H1 (cell line): Measurements from ENCODE around the gene CCR1. TPM values are rescaled to one million over a fixed set of nuclear protein-coding genes. Genes with fewer than 3 reads are reported as not detected.

Experiments used
- CTCF ChIA-PET: fragments of 300-600 bp; sonication (Branson Sonifier 250); formaldehyde crosslinking; loops from one replicate; lab custom pipeline; 2021; ENCODE audit not compliant: partially characterized antibody; lab: Charles Lee
- POLR2A ChIA-PET: fragments of 300-600 bp; sonication (Branson Sonifier 250); formaldehyde crosslinking; loops from one replicate; lab custom pipeline; 2021; ENCODE audit warnings: inconsistent platforms; ENCODE audit not compliant: partially characterized antibody; lab: Charles Lee
- DNase-seq, 2 experiments: peaks; one replicate each; pipeline versions ENCODE4 v3.0.0 to v3.0.0-alpha.2; 2010 to 2022; ENCODE audit warnings: low spot score in 2 of 2, low read depth in 1 of 2, mixed read lengths in 1 of 2
- FAIRE-seq: peaks from 2 replicates; lab custom pipeline; 2011; peaks lifted over from hg19 to GRCh38; lab: Jason Lieb, UNC
- H2AFZ ChIP-seq: 2 replicates; pipeline ENCODE4 v1.8.1; 2012; ENCODE audit warnings: low read length, inconsistent platforms
- H2AK5ac ChIP-seq: 2 replicates; pipeline ENCODE4 v1.6.1; 2013; ENCODE audit warnings: low read depth, low read length
- H2BK120ac ChIP-seq: replicated peaks from 2 replicates; pipeline ENCODE3; 2013; ENCODE audit warnings: low read depth, low read length, inconsistent platforms
- H2BK12ac ChIP-seq: 2 replicates; pipeline ENCODE4 v1.6.1; 2013; ENCODE audit warnings: low read depth, low read length
- H2BK15ac ChIP-seq: 2 replicates; pipeline ENCODE4 v1.6.1; 2013; ENCODE audit warnings: low read length
- H2BK20ac ChIP-seq: 2 replicates; pipeline ENCODE4 v1.6.1; 2013; ENCODE audit warnings: low read length
- H2BK5ac ChIP-seq: 2 replicates; pipeline ENCODE4 v1.6.1; 2013; ENCODE audit warnings: low read depth, low read length
- H3K14ac ChIP-seq: 2 replicates; pipeline ENCODE4 v1.6.1; 2013; ENCODE audit warnings: inconsistent platforms; ENCODE audit not compliant: insufficient read length
- H3K18ac ChIP-seq: 2 replicates; pipeline ENCODE4 v1.6.1; 2013; ENCODE audit warnings: low read length; ENCODE audit errors: extremely low read depth
- H3K23ac ChIP-seq: 2 replicates; pipeline ENCODE4 v1.6.1; 2013; ENCODE audit warnings: inconsistent platforms; ENCODE audit not compliant: insufficient read length
- H3K23me2 ChIP-seq: 2 replicates; pipeline ENCODE4 v1.6.1; 2013; ENCODE audit warnings: low read depth, low read length
- H3K27ac ChIP-seq: 2 replicates; pipeline ENCODE4 v1.6.1; 2011; ENCODE audit warnings: low read depth, low read length, inconsistent platforms
- H3K27me3 ChIP-seq, 4 experiments: replicated peaks in 1 of 4; 1 replicate in 1 of 4; 2 replicates in 3 of 4; pipeline versions ENCODE4 v1.6.1 to v1.8.1; 2011 to 2013; ENCODE audit warnings: low read length in 3 of 4, mild to moderate bottlenecking in 3 of 4, inconsistent platforms in 2 of 4, mixed read lengths in 2 of 4, moderate library complexity in 1 of 4; ENCODE audit not compliant: control insufficient read depth in 3 of 4, insufficient read depth in 3 of 4; ENCODE audit errors: extremely low read depth in 1 of 4
- H3K36me3 ChIP-seq, 4 experiments: 2 replicates each; pipeline versions ENCODE4 v1.6.1 to v1.8.1; 2011 to 2013; ENCODE audit warnings: mild to moderate bottlenecking in 4 of 4, low read length in 3 of 4, moderate library complexity in 2 of 4, control low read depth in 1 of 4, inconsistent platforms in 1 of 4; ENCODE audit not compliant: insufficient read depth in 4 of 4, control insufficient read depth in 2 of 4
- H3K4ac ChIP-seq: replicated peaks from 2 replicates; pipeline ENCODE3; 2013; ENCODE audit warnings: low read length, low read depth, mixed read lengths, inconsistent platforms; ENCODE audit not compliant: insufficient read length
- H3K4me1 ChIP-seq, 4 experiments: replicated peaks in 1 of 4; 1 replicate in 1 of 4; 2 replicates in 3 of 4; pipeline versions ENCODE4 v1.6.1 to v1.8.1; 2011 to 2013; ENCODE audit warnings: low read length in 3 of 4, inconsistent platforms in 2 of 4, mixed read lengths in 1 of 4; ENCODE audit not compliant: insufficient read depth in 4 of 4, control insufficient read depth in 3 of 4
- H3K4me2 ChIP-seq, 2 experiments: 2 replicates each; pipeline versions ENCODE4 v1.6.1 to v1.8.1; 2011 to 2013; ENCODE audit warnings: low read depth in 2 of 2, low read length in 2 of 2, control low read depth in 1 of 2, inconsistent platforms in 1 of 2, mild to moderate bottlenecking in 1 of 2; ENCODE audit not compliant: insufficient read depth in 1 of 2
- H3K4me3 ChIP-seq, 4 experiments: fragments of 200-600, 300-600 bp in 1 of 4; sonication (generic), shearing (Covaris generic), sonication (Bioruptor Twin) in 1 of 4; 2 replicates each; pipeline versions ENCODE4 v1.5.1 to v1.8.1; 2011 to 2016; ENCODE audit warnings: low read length in 4 of 4, low read depth in 3 of 4, control low read depth in 2 of 4, inconsistent platforms in 2 of 4, mild to moderate bottlenecking in 2 of 4, mixed read lengths in 1 of 4, moderate library complexity in 1 of 4; ENCODE audit not compliant: insufficient read depth in 2 of 4; ENCODE audit errors: extremely low read depth in 1 of 4
- H3K56ac ChIP-seq: replicated peaks from 2 replicates; pipeline ENCODE3; 2013; ENCODE audit warnings: low read depth, mild to moderate bottlenecking, mixed read lengths, low read length, inconsistent platforms; ENCODE audit not compliant: insufficient read length
- H3K79me1 ChIP-seq: 2 replicates; pipeline ENCODE4 v1.6.1; 2013; ENCODE audit warnings: low read depth, low read length, control low read depth
- H3K79me2 ChIP-seq, 2 experiments: 2 replicates each; pipeline versions ENCODE4 v1.6.1 to v1.8.1; 2012 to 2013; ENCODE audit warnings: low read length in 2 of 2, mild to moderate bottlenecking in 2 of 2, inconsistent platforms in 1 of 2; ENCODE audit not compliant: insufficient read depth in 2 of 2, control insufficient read depth in 1 of 2
- H3K9ac ChIP-seq, 4 experiments: replicated peaks in 1 of 4; 1 replicate in 1 of 4; 2 replicates in 3 of 4; pipeline versions ENCODE4 v1.6.1 to v1.8.1; 2011 to 2013; ENCODE audit warnings: low read depth in 3 of 4, low read length in 3 of 4, control low read depth in 2 of 4, mild to moderate bottlenecking in 2 of 4, moderate library complexity in 2 of 4, inconsistent platforms in 1 of 4; ENCODE audit errors: extremely low read depth in 1 of 4
- H3K9me3 ChIP-seq, 2 experiments: 2 replicates each; pipeline versions ENCODE4 v1.6.1 to v1.8.1; 2012 to 2013; ENCODE audit warnings: mild to moderate bottlenecking in 2 of 2, moderate library complexity in 2 of 2, control low read depth in 1 of 2, inconsistent platforms in 1 of 2, low read depth in 1 of 2, low read length in 1 of 2, mixed read lengths in 1 of 2; ENCODE audit not compliant: insufficient read depth in 2 of 2
- H4K20me1 ChIP-seq, 2 experiments: replicated peaks in 1 of 2; 2 replicates each; pipeline versions ENCODE3 to v1.8.1; 2011 to 2013; ENCODE audit warnings: inconsistent platforms in 2 of 2, low read length in 2 of 2, mild to moderate bottlenecking in 1 of 2; ENCODE audit not compliant: insufficient read depth in 2 of 2, control insufficient read depth in 1 of 2
- H4K5ac ChIP-seq: 2 replicates; pipeline ENCODE4 v1.6.1; 2013; ENCODE audit warnings: low read length, low read depth, mixed read lengths, inconsistent platforms; ENCODE audit not compliant: insufficient read length
- H4K8ac ChIP-seq: 2 replicates; pipeline ENCODE4 v1.8.0; 2013; ENCODE audit warnings: mild to moderate bottlenecking, moderate library complexity, low read length, inconsistent platforms; ENCODE audit not compliant: insufficient read depth; ENCODE audit errors: extremely low read depth
- H4K91ac ChIP-seq: replicated peaks from 2 replicates; pipeline ENCODE3; 2013; ENCODE audit warnings: low read length, mixed read lengths, inconsistent platforms; ENCODE audit not compliant: insufficient read length
- KDM1A ChIP-seq: fragments of 200-600, 300-600 bp; sonication (generic); IDR thresholded peaks from 2 replicates; pipeline ENCODE4 v1.7.1; 2016; ENCODE audit warnings: mild to moderate bottlenecking, low read length, borderline replicate concordance
- PHF8 ChIP-seq: fragments of 200-600 bp; sonication (generic); conservative IDR thresholded peaks from 2 replicates; pipeline ENCODE4 v1.7.1; 2012; ENCODE audit warnings: low read depth, mild to moderate bottlenecking, inconsistent platforms, low read length, moderate library complexity
- RXRA ChIP-seq: IDR thresholded peaks from 2 replicates; pipeline ENCODE4 v1.6.1; 2011; ENCODE audit warnings: low read depth, mild to moderate bottlenecking, low read length, moderate library complexity; ENCODE audit not compliant: insufficient read depth
- WGBS, 2 experiments: shearing (Covaris generic) in 1 of 2; methylation state at CpG; one replicate each; pipeline versions ENCODE4 v1.1.6 to v1.1.7; 2013 to 2015; ENCODE audit warnings: low lambda C conversion rate in 2 of 2, mixed read lengths in 2 of 2, inconsistent platforms in 1 of 2, low coverage in 1 of 2, missing lambda C conversion rate in 1 of 2; ENCODE audit not compliant: insufficient replicate concordance in 2 of 2, insufficient coverage in 1 of 2, insufficient read length in 1 of 2; ENCODE audit errors: extremely low coverage in 1 of 2, missing lambda C conversion rate in 1 of 2; 5-methylcytosine and 5-hydroxymethylcytosine counted together
- polyA plus RNA-seq, 7 experiments: library from polyadenylated mRNA; depleted of rRNA in 3 of 7; stranded (reverse) in 5 of 7; unstranded in 2 of 7; fragments of >200 nt in 5 of 7; fragments of 200-250 nt in 2 of 7; gene quantifications; 1 replicate in 5 of 7; 2 replicates in 1 of 7; 4 replicates in 1 of 7; pipeline versions ENCODE4 v1.2.1 to v1.2.3, GENCODE V29; 2011 to 2013; ENCODE audit warnings: missing spikeins in 2 of 7, mixed read lengths in 2 of 7
- total RNA-seq: library from RNA; stranded (reverse); fragmentation: NEBNext Ultra II Directional; extraction: Animal tissue kit (Norgen Biotek cat#: 25700); gene quantifications from 2 replicates; pipeline ENCODE4 v1.2.1, GENCODE V29; 2021

Gene CCR1
- total and polyA plus RNA-seq, 2 of the 8 experiments (the other 6 are each of a cell fraction or from before 2014, with no cell fraction given) = not detected

- Histone ChIP-seq H3K9me3 (no peaks in the 10 kb centered on the region; a peak in 1 of 4 replicates), H3K23ac (no peak overlapping the region), H2BK12ac (no peak overlapping the region), H3K23me2 (no peaks in the 10 kb centered on the region), H2BK15ac (no peak overlapping the region), H2BK5ac (no peak overlapping the region), H3K27ac (no peak overlapping the region), H2BK120ac (no peak overlapping the region), H4K20me1 (no peaks in the 10 kb centered on the region), H3K4me2 (no peak overlapping the region), H3K27me3 (no peaks in the 10 kb centered on the region), H3K9ac (no peak overlapping the region), H3K4me1 (no peaks in the 10 kb centered on the region), H3K4ac (no peak overlapping the region), H2AFZ (no peak overlapping the region), H3K14ac (no peak overlapping the region), H3K79me1 (no peaks in the 10 kb centered on the region), H4K5ac (no peak overlapping the region), H4K91ac (no peak overlapping the region), H3K79me2 (no peaks in the 10 kb centered on the region), H2AK5ac (no peak overlapping the region), H3K18ac (no peak overlapping the region), H3K36me3 (no peaks in the 10 kb centered on the region), H3K4me3 (no peak overlapping the region), H4K8ac (no peak overlapping the region), H2BK20ac (no peak overlapping the region), H3K56ac (no peak overlapping the region)
- POLR2A ChIA-PET = no interaction called here
- CTCF ChIA-PET = interaction anchor here (0.9 to 1.7 kb wide), 6 partner anchors 11 to 143 kb away, joined by 3 to 4 read pairs (median 3); partner anchors contain the start of gene CCR1
- no peak for DNase-seq
- no peak for FAIRE-seq
- WGBS, 2 experiments = 86% methylated on average over 7 of the region's 7 CpGs; no CpG with 5 or more reads in 1 of the 2 experiments
- TF ChIP-seq KDM1A (no peak), PHF8 (no peak), RXRA (no peak)
These were observed 14.5 kb upstream of the CCR1 start for GRCh38 chr3:46222435-46223161.
